Sigmoid colon (tissue), 7 donors: ENCODE measurements around the gene CLEC2L. TPM values are rescaled to one million over a fixed set of nuclear protein-coding genes. Genes with fewer than 3 reads are reported as not detected.

Experiments
- DNase-seq: peaks from one replicate; pipeline ENCODE4 v3.0.0-alpha.2; 2019
- H3K27ac ChIP-seq, 4 donors: fragments of 200-600 bp; sonication (generic); one replicate each; pipeline ENCODE4 v1.5.1; 2016 to 2019; ENCODE audit warnings: mild to moderate bottlenecking in 1 of 4
- H3K27me3 ChIP-seq, 3 donors: fragments of 200-600 bp; sonication (generic); one replicate each; pipeline ENCODE4 v1.5.1; 2019; ENCODE audit warnings: mild to moderate bottlenecking in 1 of 3
- H3K36me3 ChIP-seq, 4 donors: fragments of 200-600 bp; sonication (generic); one replicate each; pipeline ENCODE4 v1.5.1; 2016 to 2019
- H3K4me1 ChIP-seq, 4 donors: fragments of 200-600 bp; sonication (generic); one replicate each; pipeline ENCODE4 v1.5.1; 2017 to 2019
- H3K4me3 ChIP-seq, 4 donors: fragments of 200-600 bp; sonication (generic); one replicate each; pipeline ENCODE4 v1.5.1; 2017 to 2019; ENCODE audit warnings: mild to moderate bottlenecking in 2 of 4, moderate library complexity in 1 of 4
- H3K9me3 ChIP-seq, 4 donors: fragments of 200-600 bp in 3 of 4; sonication (generic) in 3 of 4; one replicate each; pipeline versions ENCODE4 v1.5.1 to v1.6.1; 2013 to 2019
- EP300 ChIP-seq, 4 donors: sonication (generic); formaldehyde crosslinking; IDR thresholded peaks; one replicate each; pipeline ENCODE4 v1.6.1; 2017; ENCODE audit warnings: antibody characterized with exemption in 4 of 4
- POLR2A ChIP-seq, 2 donors: fragments of 450-650 bp; IDR thresholded peaks; one replicate each; pipeline ENCODE4 v1.6.1; 2016; ENCODE audit warnings: antibody characterized with exemption in 2 of 2, mild to moderate bottlenecking in 2 of 2, moderate library complexity in 2 of 2
- POLR2AphosphoS5 ChIP-seq, 4 donors: sonication (generic); formaldehyde crosslinking; IDR thresholded peaks; one replicate each; pipeline ENCODE4 v1.6.1; 2017; ENCODE audit warnings: antibody characterized with exemption in 4 of 4
- WGBS, 2 donors: extraction: QIAGEN DNeasy Blood & Tissue Kit; methylation state at CpG; one replicate each; pipeline ENCODE4 v1.1.7; 2013; 5-methylcytosine and 5-hydroxymethylcytosine counted together
- intact Hi-C: fragments of 100-400 bp; cut with DNase I; formaldehyde crosslinking; loops from one replicate; pipeline ENCODE4 v1.15.1; 2023
- polyA plus RNA-seq, 3 donors: library from polyadenylated mRNA; stranded (reverse); fragments of 200-250 nt; gene quantifications; one replicate each; pipeline ENCODE4 v1.2.3, GENCODE V29; 2013
- total RNA-seq, 4 donors: library from RNA; depleted of rRNA; stranded (reverse); fragments of >200 nt; gene quantifications; one replicate each; pipeline ENCODE4 v1.1.0, GENCODE V29; 2016
- TF ChIP-seq, protein P1 (sequence below), 4 experiments: fragments of 450-650 bp in 3 of 4; fragments of 200-600 bp in 1 of 4; IDR thresholded peaks; one replicate each; pipeline ENCODE4 v1.5.1; 2016 to 2019; ENCODE audit warnings: antibody characterized with exemption in 4 of 4, mild to moderate bottlenecking in 3 of 4, moderate library complexity in 2 of 4
- donor health status: healthy with polysubstance abuse.
- donor health status: Bipolar disorder and iron deficiency.
- donor health status: healthy.

CLEC2L gene
- total and polyA plus RNA-seq, 7 donors: 0.38 to 10.0 TPM; not detected in 5

DNA sequence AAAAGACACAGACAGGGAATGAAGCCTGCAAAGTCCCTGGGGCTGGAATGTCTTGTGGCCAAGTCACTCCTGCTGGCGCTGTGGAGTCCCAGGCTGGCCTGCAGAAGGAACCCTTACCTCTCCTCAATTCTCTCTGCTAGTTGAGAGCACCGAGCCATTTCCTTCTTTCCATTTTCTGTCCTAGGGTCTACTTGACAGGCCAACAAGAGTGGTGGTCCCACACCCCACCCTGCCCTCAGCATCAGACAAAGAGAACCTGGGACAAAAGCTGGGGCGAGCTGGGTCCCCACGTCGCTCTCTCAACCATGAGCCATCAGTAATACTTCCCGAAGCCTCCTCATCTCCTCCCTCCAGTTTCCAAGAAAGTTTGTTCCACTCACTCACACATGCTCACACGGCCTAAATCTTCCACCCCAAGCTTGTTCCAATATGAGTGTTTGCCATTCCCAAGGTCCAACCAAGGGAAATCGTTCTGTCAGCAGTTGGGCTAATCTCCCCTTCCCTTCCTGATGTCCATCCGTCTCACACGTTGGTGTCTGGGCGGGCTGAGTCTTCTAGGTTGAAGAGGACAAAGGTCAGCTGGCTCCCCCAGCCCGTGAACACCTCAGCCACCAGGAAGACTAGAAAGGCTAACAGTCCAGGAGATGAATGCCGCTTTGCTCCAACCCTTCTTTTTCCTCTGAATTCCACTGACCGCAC is 44.3 kb downstream of the CLEC2L start:
- TF ChIP-seq POLR2AphosphoS5 (IDR thresholded peaks at IDR 0.05): no peak
- no peak for TF ChIP-seq EP300 (IDR thresholded peaks at IDR 0.05)
- TF ChIP-seq, protein P1, sequence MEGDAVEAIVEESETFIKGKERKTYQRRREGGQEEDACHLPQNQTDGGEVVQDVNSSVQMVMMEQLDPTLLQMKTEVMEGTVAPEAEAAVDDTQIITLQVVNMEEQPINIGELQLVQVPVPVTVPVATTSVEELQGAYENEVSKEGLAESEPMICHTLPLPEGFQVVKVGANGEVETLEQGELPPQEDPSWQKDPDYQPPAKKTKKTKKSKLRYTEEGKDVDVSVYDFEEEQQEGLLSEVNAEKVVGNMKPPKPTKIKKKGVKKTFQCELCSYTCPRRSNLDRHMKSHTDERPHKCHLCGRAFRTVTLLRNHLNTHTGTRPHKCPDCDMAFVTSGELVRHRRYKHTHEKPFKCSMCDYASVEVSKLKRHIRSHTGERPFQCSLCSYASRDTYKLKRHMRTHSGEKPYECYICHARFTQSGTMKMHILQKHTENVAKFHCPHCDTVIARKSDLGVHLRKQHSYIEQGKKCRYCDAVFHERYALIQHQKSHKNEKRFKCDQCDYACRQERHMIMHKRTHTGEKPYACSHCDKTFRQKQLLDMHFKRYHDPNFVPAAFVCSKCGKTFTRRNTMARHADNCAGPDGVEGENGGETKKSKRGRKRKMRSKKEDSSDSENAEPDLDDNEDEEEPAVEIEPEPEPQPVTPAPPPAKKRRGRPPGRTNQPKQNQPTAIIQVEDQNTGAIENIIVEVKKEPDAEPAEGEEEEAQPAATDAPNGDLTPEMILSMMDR (IDR thresholded peaks at IDR 0.05): no peak
- TF ChIP-seq POLR2A (IDR thresholded peaks at IDR 0.05): no peak
- no peak overlapping the region for H3K27ac ChIP-seq
- no peak for DNase-seq
- peaks cover 0 to 9% (median under 1%) of the 10 kb centered on the region in 4 donors for H3K36me3 ChIP-seq
- WGBS, 2 donors: 92 to 94% methylated on average over 14 of the region's 14 CpGs
- no peaks in the 10 kb centered on the region for H3K9me3 ChIP-seq
- no peaks in the 10 kb centered on the region for H3K27me3 ChIP-seq
- H3K4me1 ChIP-seq: no peaks in the 10 kb centered on the region
- intact Hi-C loops: no loop called here
- no peak overlapping the region for H3K4me3 ChIP-seq

- WGBS, 2 donors: 92 to 94% methylated on average over 6 of the region's 6 CpGs
- Histone ChIP-seq H3K4me1 (no peaks in the 10 kb centered on the region), H3K27me3 (no peaks in the 10 kb centered on the region), H3K4me3 (no peak overlapping the region), H3K9me3 (no peaks in the 10 kb centered on the region), H3K36me3 (peaks cover 0 to 14% (median 5%) of the 10 kb centered on the region in 4 donors), H3K27ac (no peak overlapping the region)
- no peak for DNase-seq
- TF ChIP-seq POLR2A (IDR thresholded peaks at IDR 0.05) (no peak), EP300 (IDR thresholded peaks at IDR 0.05) (no peak), POLR2AphosphoS5 (IDR thresholded peaks at IDR 0.05) (no peak)
- TF ChIP-seq, protein P1 (IDR thresholded peaks at IDR 0.05): no peak
- intact Hi-C loops: no loop called here
Observed at GRCh38 chr7:139568346-139568675, 44.8 kb downstream of the CLEC2L start.

DNA sequence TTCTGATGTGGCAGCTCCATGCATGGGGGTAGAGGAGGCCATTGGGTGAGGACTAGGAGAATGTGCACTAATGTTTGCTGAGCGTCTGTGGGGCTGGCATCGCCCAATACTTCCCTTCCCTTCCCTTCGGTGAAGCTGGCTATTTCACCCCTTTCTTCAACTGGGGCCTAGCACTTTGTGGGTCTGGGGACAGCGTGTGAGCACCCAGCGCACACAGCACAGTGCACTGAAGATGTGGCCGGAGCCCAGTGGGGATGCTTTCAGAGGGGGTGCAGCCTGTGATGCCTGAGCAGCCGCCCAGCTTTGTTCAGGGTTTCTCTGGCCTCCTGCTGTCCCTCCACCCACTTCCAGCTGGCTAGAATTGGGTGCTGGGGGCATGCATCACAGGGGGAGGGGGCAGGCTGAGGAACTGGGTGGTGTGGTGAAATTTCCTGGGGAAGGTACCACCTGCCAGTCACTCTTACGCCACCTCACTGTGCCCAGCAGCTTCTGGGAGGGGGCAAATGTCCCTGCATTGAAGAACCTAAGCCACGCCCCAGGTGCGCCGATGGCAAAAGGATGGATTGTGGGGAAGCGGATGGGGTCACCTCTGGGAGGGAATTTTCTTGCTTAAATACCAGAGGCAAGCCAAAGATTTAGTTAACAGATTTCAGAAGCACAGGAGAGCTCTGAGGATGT is 45.5 kb downstream of the CLEC2L start:
- Histone ChIP-seq H3K36me3 (peaks cover 0 to 21% (median 5%) of the 10 kb centered on the region in 4 donors), H3K27me3 (no peaks in the 10 kb centered on the region), H3K27ac (no peak overlapping the region), H3K4me3 (no peak overlapping the region), H3K4me1 (no peaks in the 10 kb centered on the region), H3K9me3 (no peaks in the 10 kb centered on the region)
- TF ChIP-seq POLR2A (IDR thresholded peaks at IDR 0.05) (no peak), POLR2AphosphoS5 (IDR thresholded peaks at IDR 0.05) (no peak), EP300 (IDR thresholded peaks at IDR 0.05) (no peak)
- TF ChIP-seq, protein P1 (IDR thresholded peaks at IDR 0.05): no peak
- intact Hi-C loops: no loop called here
- WGBS, 2 donors: 97 to 98% methylated on average over 12 of the region's 12 CpGs
- no peak for DNase-seq

DNA sequence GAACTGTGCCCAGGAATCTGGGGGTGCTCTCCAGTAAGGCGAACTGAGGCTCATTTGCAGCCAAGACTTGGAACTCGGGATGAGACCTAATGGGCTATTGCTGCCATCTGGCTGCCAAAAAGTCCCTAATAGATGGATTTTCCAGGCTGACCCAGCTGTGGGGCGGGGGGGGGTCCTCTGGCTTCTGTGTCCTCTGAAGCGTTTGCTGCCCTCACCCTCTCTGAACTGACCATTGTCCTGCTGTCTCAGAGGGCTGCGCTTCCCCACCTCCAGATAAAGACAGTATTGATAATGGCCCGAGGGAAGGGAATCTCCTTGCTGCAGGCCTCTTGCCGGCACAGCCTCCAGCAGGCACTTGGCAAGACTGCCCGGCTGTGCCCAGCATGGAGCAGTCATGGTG is 46.6 kb downstream of the CLEC2L start:
- TF ChIP-seq POLR2A (IDR thresholded peaks at IDR 0.05): no peak
- no peak for TF ChIP-seq POLR2AphosphoS5 (IDR thresholded peaks at IDR 0.05)
- TF ChIP-seq, protein P1 (IDR thresholded peaks at IDR 0.05): no peak
- intact Hi-C loops: no loop called here
- no peak for DNase-seq
- H3K4me1 ChIP-seq: no peaks in the 10 kb centered on the region
- no peak overlapping the region for H3K27ac ChIP-seq
- WGBS, 2 donors: 85 to 87% methylated on average over 8 of the region's 8 CpGs
- H3K27me3 ChIP-seq: no peaks in the 10 kb centered on the region
- peaks cover 0 to 32% (median 10%) of the 10 kb centered on the region in 4 donors for H3K36me3 ChIP-seq
- no peak overlapping the region for H3K4me3 ChIP-seq
- no peaks in the 10 kb centered on the region for H3K9me3 ChIP-seq
